ENCODE data around the gene AGBL4.

DNA sequence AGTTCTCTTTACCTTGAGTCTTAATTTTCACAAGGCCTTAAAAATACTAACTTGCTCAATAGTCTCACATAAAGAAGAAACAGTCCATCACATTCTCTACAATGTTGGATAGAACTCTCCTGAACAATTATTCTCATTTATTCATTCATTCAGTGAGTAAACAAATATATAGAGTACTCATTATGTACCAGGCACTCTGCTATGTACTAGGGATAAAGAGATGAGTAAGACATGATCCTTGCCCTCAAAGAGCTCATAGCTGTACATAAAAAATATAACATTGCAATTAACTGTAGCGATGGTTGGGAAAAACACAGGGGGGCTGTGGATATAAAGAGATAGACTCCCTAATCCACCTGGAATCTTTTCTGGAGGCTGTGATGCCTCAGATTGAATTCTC, 660.1 kb downstream of the AGBL4 start:
- TF ChIP-seq, protein P1, sequence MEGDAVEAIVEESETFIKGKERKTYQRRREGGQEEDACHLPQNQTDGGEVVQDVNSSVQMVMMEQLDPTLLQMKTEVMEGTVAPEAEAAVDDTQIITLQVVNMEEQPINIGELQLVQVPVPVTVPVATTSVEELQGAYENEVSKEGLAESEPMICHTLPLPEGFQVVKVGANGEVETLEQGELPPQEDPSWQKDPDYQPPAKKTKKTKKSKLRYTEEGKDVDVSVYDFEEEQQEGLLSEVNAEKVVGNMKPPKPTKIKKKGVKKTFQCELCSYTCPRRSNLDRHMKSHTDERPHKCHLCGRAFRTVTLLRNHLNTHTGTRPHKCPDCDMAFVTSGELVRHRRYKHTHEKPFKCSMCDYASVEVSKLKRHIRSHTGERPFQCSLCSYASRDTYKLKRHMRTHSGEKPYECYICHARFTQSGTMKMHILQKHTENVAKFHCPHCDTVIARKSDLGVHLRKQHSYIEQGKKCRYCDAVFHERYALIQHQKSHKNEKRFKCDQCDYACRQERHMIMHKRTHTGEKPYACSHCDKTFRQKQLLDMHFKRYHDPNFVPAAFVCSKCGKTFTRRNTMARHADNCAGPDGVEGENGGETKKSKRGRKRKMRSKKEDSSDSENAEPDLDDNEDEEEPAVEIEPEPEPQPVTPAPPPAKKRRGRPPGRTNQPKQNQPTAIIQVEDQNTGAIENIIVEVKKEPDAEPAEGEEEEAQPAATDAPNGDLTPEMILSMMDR (IDR thresholded peaks at IDR 0.05), result no peak
- TF ChIP-seq POLR2A (IDR thresholded peaks at IDR 0.05), result no peak

All from lower leg skin (tissue), 3 donors.